HEK293T (cell line): ENCODE data around the gene SLC38A10.

ENCODE experiments used
- FOXM1 ChIP-seq: fragments of 450-650 bp; IDR thresholded peaks from 2 replicates; pipeline ENCODE4 v1.6.1; 2017; ENCODE audit warnings: mild to moderate bottlenecking, borderline replicate concordance
- TARDBP ChIP-seq: fragments of 450-650 bp; IDR thresholded peaks from 2 replicates; pipeline ENCODE4 v1.6.1; 2016
- ZNF384 ChIP-seq: fragments of 450-650 bp; IDR thresholded peaks from 2 replicates; pipeline ENCODE4 v1.6.1; 2016

DNA sequence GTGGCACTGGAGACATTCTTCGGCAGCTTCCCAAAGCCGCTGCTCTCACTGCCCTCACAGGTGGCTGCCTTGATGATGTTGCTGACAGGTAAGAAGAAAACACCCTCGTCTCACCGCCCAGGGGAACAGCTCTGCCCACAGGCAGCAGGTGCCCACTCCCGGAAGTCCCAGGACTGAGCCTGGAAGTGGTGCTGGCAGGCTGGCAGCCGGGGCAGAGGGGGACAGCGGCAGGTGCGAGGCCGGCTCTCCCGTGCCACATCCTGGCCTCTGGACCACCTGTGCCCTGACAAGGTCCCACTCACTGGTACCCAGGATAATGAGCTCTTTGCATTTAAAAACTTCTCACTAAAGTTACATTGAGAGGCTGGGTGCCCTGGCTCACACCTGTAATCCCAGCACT is 92.8 kb downstream of the SLC38A10 start:
- TF ChIP-seq ZNF384, result no peak
- TF ChIP-seq TARDBP, result no peak
- TF ChIP-seq FOXM1, result no peak
